HCT116 (cell line): ENCODE results near the gene KRTAP10-1. TPM values are rescaled to one million over a fixed set of nuclear protein-coding genes. Genes with fewer than 3 reads are reported as not detected.

Experiments
- ATAC-seq: fragments of 200-7000 bp; cut with Tn5 transposase; 2 replicates; pipeline ENCODE4 v1.9.1; 2020; ENCODE audit warnings: mild to moderate bottlenecking, moderate library complexity
- BruUV-seq: library from RNA; stranded (reverse); fragments of 400-500 nt; replicated peaks from 2 replicates; lab custom pipeline; 2021; lab: Mats Ljungman, UMichigan
- CTCF ChIA-PET: fragments of 300-600 bp; sonication (Branson Sonifier 250); formaldehyde crosslinking; loops from one replicate; lab custom pipeline; 2021; ENCODE audit warnings: antibody characterized with exemption; lab: Charles Lee
- POLR2A ChIA-PET: fragments of 300-600, 350-600 bp; sonication (Branson Sonifier 250); formaldehyde crosslinking; loops from one replicate; lab custom pipeline; 2021; ENCODE audit warnings: antibody characterized with exemption; lab: Charles Lee
- RAD21 ChIA-PET, 2 experiments: fragments of 300-600 bp; sonication (Branson Sonifier 250); formaldehyde crosslinking; loops; one replicate each; lab custom pipeline; 2023; ENCODE audit warnings: low total read pairs in 2 of 2; ENCODE audit not compliant: uncharacterized antibody in 2 of 2, unreplicated experiment in 2 of 2, low non-redundant PET in 1 of 2; lab: Charles Lee
- DNase-seq: peaks from one replicate; pipeline ENCODE4 v3.0.0-alpha.2; 2010; ENCODE audit warnings: low read depth, low spot score
- H2AFZ ChIP-seq: fragments of 200-600 bp; shearing (Covaris generic), sonication (generic); 2 replicates; pipeline ENCODE4 v1.6.1; 2017; ENCODE audit warnings: low read depth, mixed run types, mixed read lengths, antibody characterized with exemption, low read length; ENCODE audit not compliant: poor library complexity, severe bottlenecking
- H3K27ac ChIP-seq: 2 replicates; pipeline ENCODE4 v1.5.1; 2012; ENCODE audit warnings: low read depth, low read length
- H3K27me3 ChIP-seq: fragments of 200-600 bp; sonication (generic); 2 replicates; pipeline ENCODE4 v1.6.1; 2016; ENCODE audit warnings: mixed run types, low read length, mixed read lengths; ENCODE audit not compliant: insufficient read depth
- H3K36me3 ChIP-seq, 2 experiments: fragments of 200-500 bp in 1 of 2; fragments of 200-600 bp in 1 of 2; sonication (Bioruptor generic) in 1 of 2; sonication (generic) in 1 of 2; 2 replicates each; pipeline versions ENCODE4 v1.5.1 to v1.6.1; 2014 to 2016; ENCODE audit warnings: low read length in 2 of 2, inconsistent platforms in 1 of 2, mixed read lengths in 1 of 2, mixed run types in 1 of 2; ENCODE audit not compliant: insufficient read depth in 2 of 2, control insufficient read depth in 1 of 2
- H3K4me1 ChIP-seq, 2 experiments: fragments of 200-600 bp in 1 of 2; sonication (generic) in 1 of 2; 2 replicates each; pipeline versions ENCODE4 v1.5.1 to v1.6.1; 2012 to 2017; ENCODE audit warnings: low read length in 2 of 2, inconsistent platforms in 1 of 2, mild to moderate bottlenecking in 1 of 2, mixed read lengths in 1 of 2, mixed run types in 1 of 2, moderate library complexity in 1 of 2; ENCODE audit not compliant: insufficient read depth in 2 of 2, control insufficient read depth in 1 of 2
- H3K4me2 ChIP-seq: fragments of 200-600 bp; sonication (generic); 2 replicates; pipeline ENCODE4 v1.6.1; 2017; ENCODE audit warnings: mixed run types, low read length, mixed read lengths
- H3K4me3 ChIP-seq, 2 experiments: fragments of 200-600 bp in 1 of 2; sonication (generic) in 1 of 2; replicated peaks in 1 of 2; 2 replicates each; pipeline ENCODE4 v1.5.1; 2011 to 2016; ENCODE audit warnings: low read length in 2 of 2, control low read depth in 1 of 2, low read depth in 1 of 2, mild to moderate bottlenecking in 1 of 2, mixed read lengths in 1 of 2, mixed run types in 1 of 2
- H3K79me2 ChIP-seq: fragments of 200-600 bp; sonication (generic); 2 replicates; pipeline ENCODE4 v1.6.1; 2017; ENCODE audit warnings: mild to moderate bottlenecking, mixed run types, low read length, moderate library complexity, mixed read lengths; ENCODE audit not compliant: insufficient read depth
- H3K9ac ChIP-seq: fragments of 200-600 bp; sonication (generic); 2 replicates; pipeline ENCODE4 v1.6.1; 2016; ENCODE audit warnings: low read length, mixed read lengths
- H3K9me2 ChIP-seq: fragments of 200-600 bp; sonication (generic), shearing (Covaris generic); 2 replicates; pipeline ENCODE4 v1.6.1; 2017; ENCODE audit warnings: mixed run types, mild to moderate bottlenecking, moderate library complexity; ENCODE audit not compliant: insufficient read depth
- H3K9me3 ChIP-seq, 2 experiments: fragments of 200-500 bp in 1 of 2; fragments of 200-600 bp in 1 of 2; sonication (Bioruptor generic) in 1 of 2; sonication (generic) in 1 of 2; 2 replicates each; pipeline ENCODE4 v1.6.1; 2014 to 2017; ENCODE audit warnings: low read length in 2 of 2, mixed read lengths in 2 of 2, inconsistent platforms in 1 of 2, low read depth in 1 of 2, mild to moderate bottlenecking in 1 of 2, mixed run types in 1 of 2, moderate library complexity in 1 of 2; ENCODE audit not compliant: control insufficient read depth in 1 of 2, insufficient read depth in 1 of 2
- H4K20me1 ChIP-seq: fragments of 200-600 bp; sonication (generic), shearing (Covaris generic); 2 replicates; pipeline ENCODE4 v1.6.1; 2017; ENCODE audit warnings: mixed run types, mild to moderate bottlenecking, moderate library complexity; ENCODE audit not compliant: insufficient read depth
- ELF1 ChIP-seq: IDR thresholded peaks from 2 replicates; pipeline ENCODE4 v1.6.1; 2012; ENCODE audit warnings: low read depth, borderline replicate concordance
- EZH2phosphoT487 ChIP-seq: fragments of 200-600 bp; IDR thresholded peaks from 2 replicates; pipeline ENCODE4 v1.6.1; 2018; ENCODE audit warnings: antibody characterized with exemption, borderline replicate concordance
- POLR2AphosphoS5 ChIP-seq: IDR thresholded peaks from 2 replicates; pipeline ENCODE4 v1.6.1; 2011; ENCODE audit warnings: mild to moderate bottlenecking, low read depth, low read length, moderate library complexity
- REST ChIP-seq: IDR thresholded peaks from 2 replicates; pipeline ENCODE4 v1.6.1; 2012; ENCODE audit warnings: low read depth
- ZFX ChIP-seq: fragments of 450-650 bp; IDR thresholded peaks from 2 replicates; pipeline ENCODE4 v1.6.1; 2017
- intact Hi-C: fragments of 100-400 bp; cut with micrococcal nuclease; formaldehyde crosslinking; loops from 2 replicates; pipeline ENCODE4 v1.10.0; 2022
- total RNA-seq: library from RNA; stranded (reverse); gene quantifications from one replicate; pipeline ENCODE4 v1.2.1, GENCODE V29; 2021; ENCODE audit not compliant: unreplicated experiment

The KRTAP10-1 gene
- total RNA-seq, 1 experiment from 2014 or later = not detected

- H3K79me2 ChIP-seq = no peaks in the 10 kb centered on the region
- ChIA-PET CTCF (no interaction called here), RAD21 (no interaction called here), POLR2A (no interaction called here)
- no peaks in the 10 kb centered on the region for H3K4me1 ChIP-seq
- BruUV-seq = no TSS peak
- H3K36me3 ChIP-seq = no peaks in the 10 kb centered on the region
- no peak within 1 kb of the TSS for H2AFZ ChIP-seq
- no peaks in the 10 kb centered on the region for H3K9me2 ChIP-seq
- no peak for DNase-seq
- intact Hi-C loops = no loop called here
- peaks cover 0 to 5% of the 10 kb centered on the region in 2 experiments; a peak in 2 of 4 replicates for H3K9me3 ChIP-seq
- no peak within 1 kb of the TSS for H3K9ac ChIP-seq
- no peak within 1 kb of the TSS for H3K27ac ChIP-seq
- ATAC-seq = peak; percentile 38; the same call in 1 of the 2 replicates
- H3K4me3 ChIP-seq = no peak within 1 kb of the TSS
- no peak for TF ChIP-seq EZH2phosphoT487
- TF ChIP-seq POLR2AphosphoS5 = no peak
- no peak for TF ChIP-seq ZFX
- no peak for TF ChIP-seq ELF1
- TF ChIP-seq REST = no peak
- TF ChIP-seq, all 23 proteins: peak for 0
- Histone ChIP-seq H3K4me2 (no peak within 1 kb of the TSS), H4K20me1 (no peaks in the 10 kb centered on the region), H3K27me3 (no peaks in the 10 kb centered on the region)
Observed at GRCh38 chr21:44551340-44551961, 11.5 kb upstream of the KRTAP10-1 start, which contains the start of gene KRTAP10-2. TSS of gene KRTAP10-2 (minus strand) at chr21:44551505. CDS start at chr21:44551458, 47 bp downstream.
